ENCODE measurements around the gene ANO2.

ANO2 gene

DNA sequence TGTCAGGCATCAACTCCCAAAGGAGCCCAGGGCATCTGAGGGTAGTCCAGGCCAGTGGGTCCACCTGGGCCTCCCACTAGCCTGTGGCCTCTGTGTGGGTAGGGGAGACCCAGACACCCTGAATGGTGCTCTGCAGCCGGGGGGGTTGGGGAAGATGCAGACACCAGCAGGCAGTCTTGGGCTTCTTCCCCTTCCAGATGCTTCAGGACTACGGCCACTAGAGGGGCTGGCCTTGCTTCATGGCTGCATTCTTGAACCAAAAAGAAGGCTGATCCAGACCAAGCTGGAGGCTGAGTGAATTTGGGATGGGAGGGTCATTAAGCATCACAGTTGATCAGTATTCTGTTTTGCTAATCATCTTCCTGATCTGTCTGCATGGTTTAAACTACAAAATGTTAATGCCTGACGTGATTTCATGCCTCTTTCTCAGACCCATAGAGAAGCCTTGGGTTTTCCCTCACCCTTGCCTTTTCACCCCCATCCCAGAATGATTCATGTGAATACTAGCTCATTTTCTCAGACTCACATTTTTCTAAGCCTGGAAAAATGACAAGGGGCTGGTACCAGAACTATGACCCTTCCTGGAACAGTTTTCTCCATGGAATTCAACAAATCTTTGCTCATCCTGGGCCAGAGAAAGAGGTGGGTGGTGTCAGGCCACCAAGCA is 379.0 kb downstream of the ANO2 start:
- in situ Hi-C loops (cut with HindIII; ENCODE audit: low sequenced_read_pairs): no loop called here
- no peak for DNase-seq (ENCODE audit: low read depth)
- no peak overlapping the region for H3K4me3 ChIP-seq (ENCODE audit: low read depth, low read length)
- TF ChIP-seq CTCF (IDR thresholded peaks at IDR 0.05; ENCODE audit: low read depth, low read length, missing control alignments): no peak

GRCh38 chr12:5562581-5562980 is 382.5 kb downstream of the ANO2 start:
- no peak for DNase-seq (ENCODE audit: low read depth)
- in situ Hi-C loops (cut with HindIII; ENCODE audit: low sequenced_read_pairs): no loop called here
- no peak overlapping the region for H3K4me3 ChIP-seq (ENCODE audit: low read depth, low read length)
- TF ChIP-seq CTCF (IDR thresholded peaks at IDR 0.05; ENCODE audit: low read depth, low read length, missing control alignments): no peak

DNA sequence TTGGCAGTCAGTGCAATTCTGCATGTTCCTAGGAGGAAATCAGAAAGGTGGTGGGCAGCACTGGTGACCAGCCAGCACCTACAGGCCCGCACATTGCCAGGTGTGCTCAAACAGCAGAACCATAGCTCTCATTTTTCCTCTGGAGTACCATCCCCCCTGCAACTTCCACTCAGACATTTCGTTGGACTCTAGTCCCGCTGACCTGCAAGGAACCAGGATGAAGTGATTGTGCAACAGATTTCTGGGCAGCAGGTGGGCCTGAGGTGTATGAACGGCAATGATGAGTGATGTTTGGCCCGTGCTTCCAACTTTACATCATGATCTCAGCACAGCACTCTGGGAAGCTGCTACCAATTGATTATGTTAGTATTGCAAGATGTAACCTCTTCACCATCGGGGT is 383.2 kb downstream of the ANO2 start:
- DNase-seq (ENCODE audit: low read depth): no peak
- TF ChIP-seq CTCF (IDR thresholded peaks at IDR 0.05; ENCODE audit: low read depth, low read length, missing control alignments): no peak
- in situ Hi-C loops (cut with HindIII; ENCODE audit: low sequenced_read_pairs): no loop called here
- no peak overlapping the region for H3K4me3 ChIP-seq (ENCODE audit: low read depth, low read length)

- no peak for TF ChIP-seq CTCF (IDR thresholded peaks at IDR 0.05; ENCODE audit: low read depth, low read length, missing control alignments)
- in situ Hi-C loops (cut with HindIII; ENCODE audit: low sequenced_read_pairs): no loop called here
- H3K4me3 ChIP-seq (ENCODE audit: low read depth, low read length): no peak overlapping the region
- no peak for DNase-seq (ENCODE audit: low read depth)
Measured at GRCh38 chr12:5561057-5561456, 384.0 kb downstream of the ANO2 start.

- no peak overlapping the region for H3K4me3 ChIP-seq (ENCODE audit: low read depth, low read length)
- DNase-seq (ENCODE audit: low read depth): no peak
- TF ChIP-seq CTCF (IDR thresholded peaks at IDR 0.05; ENCODE audit: low read depth, low read length, missing control alignments): no peak
- in situ Hi-C loops (cut with HindIII; ENCODE audit: low sequenced_read_pairs): no loop called here
Measured at GRCh38 chr12:5560265-5560664, 384.8 kb downstream of the ANO2 start.

- in situ Hi-C loops (cut with HindIII; ENCODE audit: low sequenced_read_pairs): no loop called here
- no peak overlapping the region for H3K4me3 ChIP-seq (ENCODE audit: low read depth, low read length)
- TF ChIP-seq CTCF (IDR thresholded peaks at IDR 0.05; ENCODE audit: low read depth, low read length, missing control alignments): no peak
- no peak for DNase-seq (ENCODE audit: low read depth)
Measured at GRCh38 chr12:5557906-5558305, 387.2 kb downstream of the ANO2 start.

Data from astrocyte of the cerebellum (primary cell).